Measurements from ENCODE around the gene SNAPC2.

- TF ChIP-seq CTCF (IDR thresholded peaks at IDR 0.05) (no peak), E2F5 (CRISPR knock-in tag; IDR thresholded peaks at IDR 0.05) (no peak), E2F4 (CRISPR knock-in tag; IDR thresholded peaks at IDR 0.05; ENCODE audit: borderline replicate concordance, low read depth) (no peak), AFF4 (CRISPR knock-in tag; IDR thresholded peaks at IDR 0.05; ENCODE audit: borderline replicate concordance) (no peak), ZNF138 (CRISPR knock-in tag; conservative IDR thresholded peaks at IDR 0.05) (no peak), CREB1 (CRISPR knock-in tag; IDR thresholded peaks at IDR 0.05) (no peak), JUN (CRISPR knock-in tag; IDR thresholded peaks at IDR 0.05) (no peak)
Measured at GRCh38 chr19:7918615-7919421, 1.3 kb upstream of the SNAPC2 start.

Data from WTC11 (cell line).